B cell (primary cell): ENCODE data around the gene CORO2B. TPM values are rescaled to one million over a fixed set of nuclear protein-coding genes. Genes with fewer than 3 reads are reported as not detected.

ENCODE experiments used
- ATAC-seq: fragments of 200-7000 bp; cut with Tn5 transposase; one replicate; pipeline ENCODE4 v1.10.0; 2021; ENCODE audit warnings: low read depth, mild to moderate bottlenecking, moderate number of reproducible peaks, moderate library complexity
- CTCF ChIA-PET: fragments of 350-600 bp; sonication (Branson Sonifier 250); formaldehyde crosslinking; loops from one replicate; lab custom pipeline; 2021; ENCODE audit warnings: antibody characterized with exemption, inconsistent platforms; lab: Charles Lee
- POLR2A ChIA-PET: fragments of 350-600 bp; sonication (Branson Sonifier 250); formaldehyde crosslinking; loops from one replicate; lab custom pipeline; 2021; ENCODE audit warnings: antibody characterized with exemption; lab: Charles Lee
- DNase-seq: peaks from one replicate; pipeline ENCODE4 v3.0.0; 2013
- H2AFZ ChIP-seq: 2 replicates; pipeline ENCODE4 v1.6.1; 2012; ENCODE audit warnings: mild to moderate bottlenecking, low read depth, low read length; ENCODE audit not compliant: insufficient read depth, poor library complexity, severe bottlenecking
- H3K27ac ChIP-seq, 2 donors: 1 replicate in 1 of 2; 2 replicates in 1 of 2; pipeline ENCODE4 v1.5.1; 2012 to 2013; ENCODE audit warnings: low read length in 2 of 2, mild to moderate bottlenecking in 2 of 2, moderate library complexity in 1 of 2
- H3K27me3 ChIP-seq, 4 experiments: fragments of 200-600 bp in 1 of 4; sonication (generic) in 1 of 4; replicated peaks in 1 of 4; 1 replicate in 2 of 4; 2 replicates in 2 of 4; pipeline versions ENCODE4 v1.6.1 to v1.7.0; 2013 to 2016; ENCODE audit warnings: low read length in 3 of 4, mild to moderate bottlenecking in 2 of 4, mixed read lengths in 1 of 4, moderate library complexity in 1 of 4; ENCODE audit not compliant: insufficient read depth in 4 of 4, control insufficient read depth in 3 of 4; ENCODE audit errors: control extremely low read depth in 1 of 4
- H3K36me3 ChIP-seq, 2 experiments: replicated peaks in 1 of 2; 1 replicate in 1 of 2; 2 replicates in 1 of 2; pipeline versions ENCODE4 v1.6.1 to v1.7.1; 2013; ENCODE audit warnings: low read length in 1 of 2; ENCODE audit not compliant: insufficient read depth in 2 of 2, control insufficient read depth in 1 of 2; ENCODE audit errors: control extremely low read depth in 1 of 2, extremely low read depth in 1 of 2
- H3K4me1 ChIP-seq, 2 donors: fragments of 200-600 bp in 1 of 2; sonication (generic) in 1 of 2; 1 replicate in 1 of 2; 2 replicates in 1 of 2; pipeline versions ENCODE4 v1.5.1 to v1.6.1; 2013 to 2017; ENCODE audit warnings: low read length in 2 of 2; ENCODE audit not compliant: control insufficient read depth in 2 of 2, insufficient read depth in 2 of 2
- H3K4me2 ChIP-seq: replicated peaks from 2 replicates; pipeline ENCODE3; 2012; ENCODE audit warnings: mild to moderate bottlenecking, low read depth, low read length; ENCODE audit not compliant: poor library complexity, severe bottlenecking
- H3K4me3 ChIP-seq, 5 experiments: fragments of 200-600 bp in 1 of 5; sonication (generic) in 1 of 5; 1 replicate in 3 of 5; 2 replicates in 2 of 5; pipeline versions ENCODE4 v1.5.1 to v1.7.0; 2011 to 2016; ENCODE audit warnings: low read length in 4 of 5, mild to moderate bottlenecking in 4 of 5, low read depth in 2 of 5, control low read depth in 1 of 5, moderate library complexity in 1 of 5; ENCODE audit not compliant: insufficient read depth in 1 of 5; ENCODE audit errors: control extremely low read depth in 1 of 5, extremely low read depth in 1 of 5
- H3K79me2 ChIP-seq: fragments of 200-600 bp; sonication (generic); one replicate; pipeline ENCODE4 v1.6.0; 2016; ENCODE audit warnings: low read length; ENCODE audit not compliant: control insufficient read depth, insufficient read depth
- H3K9ac ChIP-seq: fragments of 200-600 bp; sonication (generic); 2 replicates; pipeline ENCODE4 v1.6.1; 2017; ENCODE audit warnings: mild to moderate bottlenecking, low read length, moderate library complexity
- H3K9me3 ChIP-seq, 3 donors: one replicate each; pipeline versions ENCODE4 v1.6.1 to v1.7.1; 2013; ENCODE audit warnings: low read length in 2 of 3; ENCODE audit not compliant: control insufficient read depth in 2 of 3, insufficient read depth in 1 of 3; ENCODE audit errors: control extremely low read depth in 1 of 3
- H4K20me1 ChIP-seq: 2 replicates; pipeline ENCODE4 v1.6.0; 2012; ENCODE audit warnings: mild to moderate bottlenecking, low read length; ENCODE audit not compliant: insufficient read depth, control insufficient read depth, poor library complexity, severe bottlenecking
- H3K27ac Mint-ChIP-seq: one replicate; pipeline ENCODE4 v1.8.0; 2021; ENCODE audit warnings: mixed read lengths
- H3K27me3 Mint-ChIP-seq: one replicate; pipeline ENCODE4 v1.8.0; 2021; ENCODE audit warnings: mixed read lengths
- H3K4me1 Mint-ChIP-seq: one replicate; pipeline ENCODE4 v1.8.0; 2021; ENCODE audit warnings: mixed read lengths
- H3K4me3 Mint-ChIP-seq: one replicate; pipeline ENCODE4 v1.8.0; 2021; ENCODE audit warnings: mixed read lengths
- H3K9me3 Mint-ChIP-seq: one replicate; pipeline ENCODE4 v1.8.0; 2022; ENCODE audit warnings: mixed read lengths; ENCODE audit not compliant: insufficient read depth
- EZH2 ChIP-seq: IDR thresholded peaks from 2 replicates; pipeline ENCODE4 v1.6.1; 2012; ENCODE audit warnings: borderline replicate concordance, low read depth, mild to moderate bottlenecking, moderate library complexity, low read length; ENCODE audit not compliant: insufficient read depth, poor library complexity, severe bottlenecking
- intact Hi-C: fragments of 100-400 bp; cut with micrococcal nuclease; formaldehyde crosslinking; loops from one replicate; pipeline ENCODE4 v1.10.0; 2022
- polyA plus RNA-seq: library from polyadenylated mRNA; depleted of rRNA; stranded (reverse); fragments of >200 nt; gene quantifications from 2 replicates; pipeline ENCODE4 v1.2.3, GENCODE V29; 2012
- total RNA-seq, 2 donors: library from RNA; stranded (reverse); fragments of 120-200 nt in 1 of 2; gene quantifications; 1 replicate in 1 of 2; 2 replicates in 1 of 2; pipeline versions ENCODE4 v1.2.3 to v1.2.4, GENCODE V29; 2013 to 2022
- TF ChIP-seq, protein P1 (sequence below): fragments of 200-600 bp; IDR thresholded peaks from one replicate; pipeline ENCODE4 v1.8.0; 2022; ENCODE audit warnings: antibody characterized with exemption, mild to moderate bottlenecking

Gene CORO2B
- total and polyA plus RNA-seq, 2 donors (not counting 1 experiment from before 2014, with no cell fraction given), result 9.5 to 11.3 TPM

DNA sequence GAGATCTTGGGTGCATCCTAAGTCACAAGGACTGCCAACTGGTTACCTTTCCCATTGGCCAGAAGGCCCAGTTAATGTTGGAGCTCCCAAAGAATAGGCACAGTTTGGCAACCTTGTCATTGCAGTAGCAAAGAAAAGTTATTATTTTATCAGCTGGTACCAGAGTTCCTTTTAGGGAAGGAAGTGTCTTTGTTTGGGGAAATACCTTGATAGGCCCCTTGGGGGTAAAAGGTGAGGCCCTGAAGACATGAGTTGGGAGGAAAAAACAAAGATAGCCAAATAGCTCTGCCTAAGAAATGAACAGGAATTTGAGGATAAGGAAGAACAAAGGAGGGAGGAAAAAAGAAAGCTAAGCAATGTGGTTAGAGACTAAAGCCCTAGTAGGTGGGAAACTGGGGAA is 156.1 kb downstream of the CORO2B start:
- Histone ChIP-seq H3K27me3 (no peaks in the 10 kb centered on the region), H4K20me1 (no peaks in the 10 kb centered on the region), H3K4me3 (no peak overlapping the region), H3K4me1 (peaks cover 24 to 34% of the 10 kb centered on the region in 2 donors), H3K79me2 (no peaks in the 10 kb centered on the region), H3K27ac (no peak overlapping the region), H3K9ac (no peak overlapping the region), H3K4me2 (peak overlapping the region; percentile 41), H2AFZ (no peak overlapping the region), H3K36me3 (no peaks in the 10 kb centered on the region), H3K9me3 (peaks cover 0 to 2% (median 0%) of the 10 kb centered on the region in 3 donors)
- DNase-seq, result peak; percentile 47
- intact Hi-C loops, result no loop called here
- H3K4me1 Mint-ChIP-seq, result peaks cover 32% of the 10 kb centered on the region
- no peaks in the 10 kb centered on the region for H3K9me3 Mint-ChIP-seq
- peak; percentile 28 for ATAC-seq
- H3K27me3 Mint-ChIP-seq, result peaks cover 9% of the 10 kb centered on the region
- peak overlapping the region; percentile 10 for H3K27ac Mint-ChIP-seq
- CTCF ChIA-PET, result interaction anchor here (0.9 to 3.1 kb wide), 6 partner anchors 9 to 181 kb away, joined by 3 to 12 read pairs (median 4); no protein-coding TSS in a partner anchor
- no peak overlapping the region for H3K4me3 Mint-ChIP-seq
- POLR2A ChIA-PET, result interaction anchor here (0.6 kb wide), 1 partner anchor 1768 kb away, joined by 4 read pairs; no protein-coding TSS in a partner anchor
- TF ChIP-seq, protein P1, sequence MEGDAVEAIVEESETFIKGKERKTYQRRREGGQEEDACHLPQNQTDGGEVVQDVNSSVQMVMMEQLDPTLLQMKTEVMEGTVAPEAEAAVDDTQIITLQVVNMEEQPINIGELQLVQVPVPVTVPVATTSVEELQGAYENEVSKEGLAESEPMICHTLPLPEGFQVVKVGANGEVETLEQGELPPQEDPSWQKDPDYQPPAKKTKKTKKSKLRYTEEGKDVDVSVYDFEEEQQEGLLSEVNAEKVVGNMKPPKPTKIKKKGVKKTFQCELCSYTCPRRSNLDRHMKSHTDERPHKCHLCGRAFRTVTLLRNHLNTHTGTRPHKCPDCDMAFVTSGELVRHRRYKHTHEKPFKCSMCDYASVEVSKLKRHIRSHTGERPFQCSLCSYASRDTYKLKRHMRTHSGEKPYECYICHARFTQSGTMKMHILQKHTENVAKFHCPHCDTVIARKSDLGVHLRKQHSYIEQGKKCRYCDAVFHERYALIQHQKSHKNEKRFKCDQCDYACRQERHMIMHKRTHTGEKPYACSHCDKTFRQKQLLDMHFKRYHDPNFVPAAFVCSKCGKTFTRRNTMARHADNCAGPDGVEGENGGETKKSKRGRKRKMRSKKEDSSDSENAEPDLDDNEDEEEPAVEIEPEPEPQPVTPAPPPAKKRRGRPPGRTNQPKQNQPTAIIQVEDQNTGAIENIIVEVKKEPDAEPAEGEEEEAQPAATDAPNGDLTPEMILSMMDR, result no peak
- TF ChIP-seq EZH2, result no peak

DNA sequence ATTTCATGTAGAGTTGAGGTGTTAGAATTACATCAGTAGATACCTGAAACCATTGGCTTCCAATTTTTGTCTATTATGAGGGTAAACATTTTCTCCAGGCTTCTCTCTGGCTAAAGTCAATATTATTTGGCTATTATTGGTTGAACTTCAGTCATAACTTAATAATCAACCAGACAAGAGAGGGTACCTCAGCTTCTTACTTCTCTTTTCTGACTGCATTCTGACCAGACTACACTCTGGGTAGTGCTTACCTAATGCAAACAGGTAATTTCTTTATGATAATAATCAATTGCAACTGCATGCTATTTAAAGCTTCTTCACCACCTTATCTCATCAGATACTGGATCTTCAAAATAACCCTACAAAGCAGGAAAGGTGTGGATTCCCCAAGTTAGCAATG is 156.8 kb downstream of the CORO2B start:
- Histone ChIP-seq H3K9me3 (peaks cover 0 to 2% (median 0%) of the 10 kb centered on the region in 3 donors), H3K4me3 (no peak overlapping the region), H3K4me2 (peak overlapping the region; percentile 41), H3K27me3 (no peaks in the 10 kb centered on the region), H3K79me2 (no peaks in the 10 kb centered on the region), H2AFZ (no peak overlapping the region), H4K20me1 (no peaks in the 10 kb centered on the region), H3K36me3 (no peaks in the 10 kb centered on the region), H3K27ac (no peak overlapping the region), H3K4me1 (peaks cover 24 to 34% of the 10 kb centered on the region in 2 donors), H3K9ac (no peak overlapping the region)
- ChIA-PET POLR2A (no interaction called here), CTCF (interaction anchor here (1.6 to 3.1 kb wide), 3 partner anchors 19 to 140 kb away, joined by 5 to 12 read pairs (median 10); no protein-coding TSS in a partner anchor)
- H3K9me3 Mint-ChIP-seq, result no peaks in the 10 kb centered on the region
- intact Hi-C loops, result no loop called here
- ATAC-seq (no peak), DNase-seq (no peak)
- no peak overlapping the region for H3K27ac Mint-ChIP-seq
- peaks cover 32% of the 10 kb centered on the region for H3K4me1 Mint-ChIP-seq
- H3K27me3 Mint-ChIP-seq, result peaks cover 13% of the 10 kb centered on the region
- no peak overlapping the region for H3K4me3 Mint-ChIP-seq
- TF ChIP-seq EZH2, result no peak
